Caco-2 (cell line): ENCODE measurements around the gene ALDH1A2. TPM values are rescaled to one million over a fixed set of nuclear protein-coding genes. Genes with fewer than 3 reads are reported as not detected.

Experiments
- BruUV-seq: library from RNA; stranded (reverse); fragments of 400-500 nt; replicated peaks from 2 replicates; lab custom pipeline; 2021; lab: Mats Ljungman, UMichigan
- CTCF ChIA-PET: fragments of 300-600 bp; sonication (Branson Sonifier 250); formaldehyde crosslinking; loops from one replicate; lab custom pipeline; 2022; ENCODE audit warnings: antibody characterized with exemption; lab: Charles Lee
- POLR2A ChIA-PET: fragments of 300-600 bp; sonication (Branson Sonifier 250); formaldehyde crosslinking; loops from one replicate; lab custom pipeline; 2022; ENCODE audit warnings: antibody characterized with exemption; lab: Charles Lee
- DNase-seq, 2 experiments: peaks; one replicate each; pipeline versions ENCODE4 v3.0.0 to v3.0.0-alpha.2; 2020 to 2022
- H3K27me3 ChIP-seq: replicated peaks from 2 replicates; pipeline ENCODE4 v1.6.0; 2011; ENCODE audit warnings: low read length; ENCODE audit not compliant: control insufficient read depth, insufficient read depth
- H3K36me3 ChIP-seq: 2 replicates; pipeline ENCODE4 v1.5.1; 2011; ENCODE audit warnings: low read length; ENCODE audit not compliant: control insufficient read depth, insufficient read depth
- H3K4me1 ChIP-seq: fragments of 250-450 bp; sonication (Bioruptor Pico); 2 replicates; pipeline ENCODE4 v1.5.1; 2020; ENCODE audit warnings: mild to moderate bottlenecking
- H3K4me3 ChIP-seq: 2 replicates; pipeline ENCODE4 v1.5.1; 2011; ENCODE audit warnings: low read depth, mild to moderate bottlenecking, control low read depth, low read length
- H3K9me3 ChIP-seq: fragments of 250-450 bp; sonication (Bioruptor Pico); 2 replicates; pipeline ENCODE4 v1.5.1; 2020; ENCODE audit warnings: mild to moderate bottlenecking, moderate library complexity
- H3K27ac Mint-ChIP-seq: one replicate; pipeline ENCODE4 v1.8.0; 2022; ENCODE audit warnings: mixed read lengths; ENCODE audit not compliant: unreplicated experiment
- H3K27me3 Mint-ChIP-seq: one replicate; pipeline ENCODE4 v1.8.0; 2022; ENCODE audit warnings: mixed read lengths; ENCODE audit not compliant: insufficient read depth, unreplicated experiment
- H3K36me3 Mint-ChIP-seq: one replicate; pipeline ENCODE4 v1.8.0; 2022; ENCODE audit warnings: mild to moderate bottlenecking, mixed read lengths; ENCODE audit not compliant: insufficient read depth, unreplicated experiment
- H3K4me1 Mint-ChIP-seq: one replicate; pipeline ENCODE4 v1.8.0; 2022; ENCODE audit warnings: low read depth, mixed read lengths; ENCODE audit not compliant: unreplicated experiment
- H3K4me3 Mint-ChIP-seq: one replicate; pipeline ENCODE4 v1.8.0; 2022; ENCODE audit warnings: mild to moderate bottlenecking, moderate library complexity, mixed read lengths; ENCODE audit not compliant: unreplicated experiment
- H3K9me3 Mint-ChIP-seq: one replicate; pipeline ENCODE4 v1.8.0; 2022; ENCODE audit warnings: mixed read lengths; ENCODE audit not compliant: unreplicated experiment
- CTCF ChIP-seq, 2 experiments: fragments of 200-600 bp in 1 of 2; IDR thresholded peaks; 1 replicate in 1 of 2; 2 replicates in 1 of 2; pipeline versions ENCODE4 v1.5.1 to v1.8.0; 2011 to 2022; ENCODE audit warnings: antibody characterized with exemption in 1 of 2, control low read depth in 1 of 2, inconsistent platforms in 1 of 2, low read depth in 1 of 2, low read length in 1 of 2, mild to moderate bottlenecking in 1 of 2, moderate library complexity in 1 of 2; ENCODE audit not compliant: insufficient read depth in 1 of 2, severe bottlenecking in 1 of 2, unreplicated experiment in 1 of 2
- intact Hi-C: fragments of 100-400 bp; cut with micrococcal nuclease; formaldehyde crosslinking; loops from one replicate; pipeline ENCODE4 v1.10.0; 2022; ENCODE audit not compliant: unreplicated experiment
- total RNA-seq: library from RNA; stranded (reverse); gene quantifications from 2 replicates; pipeline ENCODE4 v1.2.3, GENCODE V29; 2022

The ALDH1A2 gene
- total RNA-seq, 1 experiment from 2014 or later, result 0.61 TPM

- no peaks in the 10 kb centered on the region for H3K36me3 ChIP-seq
- no peak for TF ChIP-seq CTCF (IDR thresholded peaks at IDR 0.05; ENCODE audit: insufficient read depth in 1 of 2, low read depth in 1 of 2, low read length in 1 of 2, severe bottlenecking in 1 of 2, unreplicated experiment in 1 of 2)
- Mint-ChIP-seq H3K27ac (no peak overlapping the region), H3K9me3 (no peaks in the 10 kb centered on the region), H3K4me1 (no peaks in the 10 kb centered on the region), H3K36me3 (no peaks in the 10 kb centered on the region), H3K27me3 (peaks cover 28% of the 10 kb centered on the region), H3K4me3 (no peak overlapping the region)
- intact Hi-C loops, result no loop called here
- H3K4me1 ChIP-seq, result no peaks in the 10 kb centered on the region
- BruUV-seq, result no TSS peak
- no peak for DNase-seq
- POLR2A ChIA-PET, result no interaction called here
- CTCF ChIA-PET, result no interaction called here
- H3K4me3 ChIP-seq, result no peak overlapping the region
- H3K9me3 ChIP-seq, result no peaks in the 10 kb centered on the region
- peaks cover 2% of the 10 kb centered on the region; the same call in 1 of the 2 replicates for H3K27me3 ChIP-seq
Measured at GRCh38 chr15:57946491-57947048, 118.9 kb downstream of the ALDH1A2 start.

GRCh38 chr15:57945616-57946015 lies 119.9 kb downstream of the ALDH1A2 start:
- ChIA-PET CTCF (no interaction called here), POLR2A (no interaction called here)
- no peak for TF ChIP-seq CTCF (IDR thresholded peaks at IDR 0.05; ENCODE audit: insufficient read depth in 1 of 2, low read depth in 1 of 2, low read length in 1 of 2, severe bottlenecking in 1 of 2, unreplicated experiment in 1 of 2)
- H3K9me3 ChIP-seq, result no peaks in the 10 kb centered on the region
- H3K36me3 ChIP-seq, result no peaks in the 10 kb centered on the region
- no peaks in the 10 kb centered on the region for H3K9me3 Mint-ChIP-seq
- H3K4me3 Mint-ChIP-seq, result no peak overlapping the region
- DNase-seq, result no peak
- no peaks in the 10 kb centered on the region for H3K4me1 Mint-ChIP-seq
- H3K27me3 Mint-ChIP-seq, result peaks cover 24% of the 10 kb centered on the region
- H3K4me1 ChIP-seq, result no peaks in the 10 kb centered on the region
- peaks cover 2% of the 10 kb centered on the region; the same call in 1 of the 2 replicates for H3K27me3 ChIP-seq
- no peak overlapping the region for H3K27ac Mint-ChIP-seq
- no peak overlapping the region for H3K4me3 ChIP-seq
- intact Hi-C loops, result no loop called here
- BruUV-seq, result no TSS peak
- no peaks in the 10 kb centered on the region for H3K36me3 Mint-ChIP-seq

GRCh38 chr15:57943754-57944420 lies 121.6 kb downstream of the ALDH1A2 start:
- BruUV-seq, result no TSS peak
- intact Hi-C loops, result no loop called here
- Histone ChIP-seq H3K4me3 (no peak overlapping the region), H3K27me3 (0 out of 2 replicates have a peak, but pooled peaks cover 1% of the 10 kb centered on the region), H3K9me3 (no peaks in the 10 kb centered on the region), H3K4me1 (no peaks in the 10 kb centered on the region), H3K36me3 (no peaks in the 10 kb centered on the region)
- CTCF ChIA-PET, result no interaction called here
- POLR2A ChIA-PET, result no interaction called here
- no peaks in the 10 kb centered on the region for H3K36me3 Mint-ChIP-seq
- H3K9me3 Mint-ChIP-seq, result no peaks in the 10 kb centered on the region
- H3K27ac Mint-ChIP-seq, result no peak overlapping the region
- peaks cover 31% of the 10 kb centered on the region for H3K27me3 Mint-ChIP-seq
- H3K4me3 Mint-ChIP-seq, result no peak overlapping the region
- no peak for DNase-seq
- TF ChIP-seq CTCF (IDR thresholded peaks at IDR 0.05; ENCODE audit: insufficient read depth in 1 of 2, low read depth in 1 of 2, low read length in 1 of 2, severe bottlenecking in 1 of 2, unreplicated experiment in 1 of 2), result no peak
- H3K4me1 Mint-ChIP-seq, result no peaks in the 10 kb centered on the region
